HPDE6-E6E7 (cell line): ENCODE results near the gene DNAH17.

ENCODE experiments used
- DNase-seq: peaks from one replicate; pipeline ENCODE4 v3.0.0; 2011; ENCODE audit warnings: missing footprints; ENCODE audit errors: extremely low spot score

The DNAH17 gene

DNA sequence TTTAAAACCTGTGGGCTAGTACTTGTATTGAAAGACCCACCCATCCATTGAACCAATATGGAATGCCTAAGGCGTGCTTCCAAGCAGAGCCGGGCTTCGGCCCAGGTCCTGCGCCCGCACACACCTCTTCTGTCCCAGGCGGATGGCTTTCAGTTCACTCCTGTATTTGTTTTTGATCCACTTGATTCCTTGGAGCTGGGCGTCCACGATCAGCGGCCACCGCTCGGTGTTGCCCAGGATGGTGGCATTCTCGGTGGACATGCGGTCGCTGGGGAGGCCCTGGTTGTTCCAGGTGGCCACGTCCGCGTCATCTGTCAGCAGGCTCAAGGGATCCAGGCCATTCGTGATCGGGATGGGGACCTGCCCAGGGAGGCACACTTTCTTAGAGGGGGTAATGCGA, 122.8 kb downstream of the DNAH17 start:
- no peak for DNase-seq

GRCh38 chr17:78451753-78452152, 125.4 kb downstream of the DNAH17 start:
- no peak for DNase-seq

DNA sequence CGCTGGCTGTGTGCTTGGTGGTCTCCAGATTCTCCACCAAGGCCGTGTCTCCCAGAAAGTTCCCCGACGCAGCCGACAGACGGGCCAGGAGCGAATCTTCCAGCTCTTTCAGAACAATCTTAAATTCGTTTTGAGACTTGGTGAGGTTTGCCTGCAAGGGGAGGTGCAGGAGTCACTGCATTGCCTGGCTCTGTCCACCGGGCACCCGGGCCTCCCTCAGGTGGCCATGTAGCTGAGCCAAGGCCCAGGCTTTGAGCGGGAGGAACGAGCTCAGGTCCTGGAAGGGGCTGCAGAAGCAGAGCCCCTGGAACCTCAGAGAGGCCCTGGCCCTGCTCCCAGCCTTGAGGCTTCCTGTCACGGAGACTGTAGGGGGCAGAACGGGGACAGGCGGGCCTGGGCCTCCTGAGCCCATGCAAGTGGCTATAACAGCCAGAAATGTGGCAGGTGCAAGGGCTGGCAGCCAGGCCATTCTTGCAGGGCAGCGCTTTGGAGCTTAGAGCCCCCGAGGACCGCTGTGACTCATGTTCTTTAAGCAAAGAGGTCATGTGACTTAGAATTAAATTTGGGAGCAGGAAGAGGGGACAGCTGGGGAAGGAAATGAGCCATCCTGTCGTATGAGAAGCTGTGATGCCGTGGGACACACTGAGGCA, 126.4 kb downstream of the DNAH17 start:
- DNase-seq: no peak

DNA sequence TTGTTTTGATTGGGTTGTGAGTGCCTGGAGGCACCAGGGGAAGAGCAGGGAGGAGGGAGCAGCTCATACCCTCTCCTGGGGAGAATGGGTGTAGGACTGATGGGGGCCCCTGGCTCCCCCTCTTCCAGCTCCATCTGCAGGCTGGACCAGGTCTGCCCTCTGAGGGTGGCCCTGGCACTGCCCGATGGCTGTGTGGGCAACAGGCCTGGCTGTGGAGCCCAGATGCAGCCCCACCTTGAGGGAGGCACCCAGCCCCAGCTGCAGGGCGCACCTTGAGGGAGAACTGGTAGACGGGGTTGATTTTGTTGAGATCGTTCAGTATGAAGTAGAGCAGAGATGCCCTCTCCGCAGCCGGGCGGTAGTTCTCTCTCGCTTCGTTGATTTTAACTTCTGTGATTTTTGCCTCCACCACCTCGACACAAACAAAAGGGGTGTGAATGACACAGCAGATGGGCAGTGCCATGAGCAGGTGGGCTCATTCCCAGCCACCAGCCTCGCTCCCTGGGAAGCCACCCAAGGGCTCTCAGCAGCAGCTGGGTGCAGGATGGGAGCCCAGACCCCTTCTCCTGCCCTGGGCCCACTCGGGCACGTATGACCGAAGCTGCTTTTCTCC, 127.1 kb downstream of the DNAH17 start:
- no peak for DNase-seq

- no peak for DNase-seq
Observed at GRCh38 chr17:78448356-78448993, 128.7 kb downstream of the DNAH17 start.

GRCh38 chr17:78446833-78447232, 130.4 kb downstream of the DNAH17 start:
- DNase-seq: no peak

- DNase-seq: no peak
Observed at GRCh38 chr17:78444392-78444791, 132.8 kb downstream of the DNAH17 start.

DNA sequence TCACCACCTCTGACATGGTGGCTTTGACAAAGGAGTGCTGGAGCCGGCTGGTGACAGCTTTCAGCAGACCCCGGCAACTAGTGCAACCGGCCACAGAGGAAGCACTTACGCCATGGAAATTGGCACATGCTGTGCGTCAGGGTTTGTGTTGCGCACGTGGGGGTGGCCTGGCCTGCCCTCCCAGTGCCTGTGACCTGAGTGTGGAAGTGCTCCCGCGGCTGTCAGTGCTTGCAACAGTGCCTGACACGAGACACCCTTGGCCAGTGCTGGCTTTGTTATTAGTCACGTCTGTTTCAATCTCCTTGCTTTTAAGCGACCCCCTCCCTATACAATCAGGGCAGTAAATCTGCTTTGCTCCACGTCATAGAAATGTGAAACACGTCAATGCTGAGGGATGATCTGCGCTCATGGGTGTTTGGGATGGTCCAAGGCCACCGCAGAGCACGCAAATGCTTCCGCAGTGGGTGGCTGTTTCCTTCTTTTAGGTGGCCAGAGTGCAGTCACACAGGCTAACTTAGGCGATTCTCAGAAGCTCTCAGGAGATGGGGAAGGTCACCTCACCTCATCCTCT, 134.5 kb downstream of the DNAH17 start:
- DNase-seq: no peak

- DNase-seq: no peak
Observed at GRCh38 chr17:78441271-78441971, 135.8 kb downstream of the DNAH17 start.

- DNase-seq: no peak
Observed at GRCh38 chr17:78438694-78439325, 138.4 kb downstream of the DNAH17 start.

DNA sequence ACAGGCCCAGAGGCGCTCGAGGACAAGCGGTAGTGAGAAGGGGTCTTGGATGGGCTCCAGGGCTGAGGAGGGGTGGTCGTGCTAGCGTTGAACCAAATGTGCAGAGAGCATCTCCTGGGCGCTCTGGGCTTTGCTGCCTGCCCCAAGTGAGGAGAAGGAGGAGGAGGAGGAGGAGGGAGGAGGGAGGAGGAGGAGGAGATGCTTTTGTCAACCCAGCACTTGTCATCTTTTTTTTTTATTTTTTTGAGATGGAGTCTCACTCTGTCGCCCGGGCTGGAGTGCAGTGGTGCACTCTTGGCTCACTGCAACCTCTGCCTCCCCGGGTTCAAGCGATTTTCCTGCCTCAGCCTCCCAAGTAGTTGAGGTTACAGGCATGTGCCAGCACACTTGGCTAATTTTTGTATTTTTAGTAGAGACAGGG, 138.9 kb downstream of the DNAH17 start:
- no peak for DNase-seq

- DNase-seq: no peak
Observed at GRCh38 chr17:78437508-78438169, 139.6 kb downstream of the DNAH17 start.

- no peak for DNase-seq
Observed at GRCh38 chr17:78435330-78436005, 141.7 kb downstream of the DNAH17 start.

GRCh38 chr17:78434455-78435329, 142.5 kb downstream of the DNAH17 start:
- no peak for DNase-seq

DNA sequence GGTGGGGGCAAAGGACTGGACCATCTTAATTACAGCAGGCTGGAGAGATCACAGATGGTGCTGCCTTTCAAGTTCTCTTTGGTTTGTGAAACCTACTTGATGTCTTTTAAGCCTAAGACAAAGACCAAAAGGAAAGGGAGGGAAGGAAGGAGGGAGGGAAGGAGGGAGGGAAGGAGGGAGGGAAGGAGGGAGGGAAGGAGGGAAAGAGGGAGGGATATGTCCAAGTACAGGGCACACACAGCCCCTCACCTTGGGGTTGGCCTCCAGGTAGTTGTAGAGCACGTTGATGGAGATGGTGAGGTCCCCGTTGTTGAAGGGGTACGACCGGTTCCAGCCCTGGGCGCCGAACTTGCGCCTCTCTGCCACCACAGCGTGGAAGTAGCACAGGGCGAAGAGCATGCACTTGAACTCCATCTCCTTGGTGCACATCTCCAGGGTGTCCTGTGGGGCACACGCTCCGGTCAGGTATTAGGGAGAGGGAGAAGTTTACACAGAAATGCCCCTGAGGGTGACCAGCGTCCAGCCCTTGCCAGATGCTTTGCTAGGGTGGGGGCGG, 143.3 kb downstream of the DNAH17 start:
- DNase-seq: no peak

DNA sequence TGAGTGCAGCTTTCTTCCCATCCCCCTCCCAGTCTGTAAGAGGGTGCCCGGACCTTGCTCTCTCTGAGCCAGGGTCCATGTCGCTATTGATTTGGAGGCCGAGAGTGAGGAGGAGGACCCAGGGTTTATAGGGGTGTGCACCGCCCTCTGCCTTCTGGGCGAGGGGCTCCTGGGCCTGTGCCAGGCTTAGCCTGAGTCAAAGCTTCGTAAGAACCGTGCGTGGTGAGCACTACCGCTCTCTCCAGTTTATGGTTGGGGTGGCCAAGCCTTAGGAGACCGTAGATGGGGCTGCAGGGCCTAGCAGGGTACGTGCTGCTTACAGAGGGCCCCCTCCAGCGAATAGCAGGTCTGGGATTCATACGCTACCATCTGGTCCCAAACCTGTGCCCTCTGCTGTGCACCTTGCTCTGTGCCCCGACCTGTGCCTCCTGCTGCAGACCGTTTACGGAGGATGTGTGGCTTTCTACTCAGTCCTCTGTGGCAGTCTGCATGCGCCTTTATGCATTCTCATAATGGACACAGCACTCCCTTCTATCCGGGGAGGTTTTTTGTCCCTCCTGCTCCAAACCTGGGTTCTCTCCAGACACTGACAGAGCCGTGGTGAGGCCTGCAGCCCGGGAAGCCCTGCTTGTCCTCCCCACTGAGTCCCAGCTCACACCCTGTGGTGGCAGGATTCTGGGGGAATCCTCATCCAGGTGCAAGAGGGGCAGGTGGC, 144.0 kb downstream of the DNAH17 start:
- DNase-seq: no peak

DNA sequence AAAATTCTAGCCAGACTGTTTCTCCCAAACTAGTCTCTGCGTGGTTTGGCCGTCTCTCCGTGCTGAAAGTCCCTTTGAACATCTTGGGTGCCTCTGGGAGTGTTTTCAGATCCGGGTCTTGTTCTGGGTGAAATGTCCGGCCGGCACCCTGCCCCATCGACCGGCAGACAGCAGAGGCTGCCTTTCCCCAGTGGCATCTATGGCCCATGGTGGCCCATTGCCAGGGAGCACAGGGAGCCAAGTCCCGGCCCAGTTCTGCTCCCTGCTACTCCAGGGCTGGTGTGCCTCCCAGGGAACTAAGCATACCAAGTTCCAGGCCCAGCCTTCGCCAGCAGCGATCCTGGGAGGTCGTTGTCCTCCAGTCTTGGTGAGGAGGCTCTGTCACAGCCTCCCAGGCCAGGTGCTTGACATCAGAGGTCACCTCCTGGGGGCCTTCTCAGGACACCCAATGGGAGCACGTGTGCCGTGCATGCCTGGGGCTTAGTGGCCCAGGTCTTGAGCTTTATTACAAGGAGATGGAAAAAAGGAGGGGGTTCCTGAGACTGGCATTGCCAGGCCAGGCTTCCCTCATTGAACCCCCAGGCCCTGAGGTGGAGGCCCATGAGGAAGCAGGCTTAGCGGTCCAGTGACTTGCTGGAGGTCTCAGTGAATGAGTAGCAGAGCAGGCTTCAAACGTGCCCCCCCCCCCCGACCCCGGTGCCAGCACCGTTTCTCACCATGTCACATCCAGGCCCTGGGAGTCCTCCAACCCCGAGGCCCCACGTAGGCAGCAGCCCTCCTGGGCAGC, 144.8 kb downstream of the DNAH17 start:
- DNase-seq: no peak

DNA sequence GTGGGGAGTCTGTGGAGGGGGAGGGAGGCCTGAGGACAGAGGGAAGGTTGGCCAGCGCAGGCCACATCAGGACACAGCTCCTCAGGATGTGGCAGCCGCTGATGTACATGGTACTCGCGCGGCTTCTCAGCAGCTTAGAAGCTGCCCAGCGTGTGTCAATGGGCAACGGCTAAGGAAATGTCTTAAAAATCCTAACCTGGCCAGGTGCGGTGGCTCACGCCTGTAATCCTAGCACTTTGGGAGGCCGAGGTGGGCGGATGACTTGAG, 145.6 kb downstream of the DNAH17 start:
- DNase-seq: no peak
